GM08714 (cell line): ENCODE results near the gene ZNF148.

Experiments
- H3K4me3 ChIP-seq: fragments of 200-500 bp; sonication (Bioruptor generic); 2 replicates; pipeline ENCODE4 v1.5.1; 2014; ENCODE audit warnings: mild to moderate bottlenecking, low read length, inconsistent platforms
- ZNF274 ChIP-seq: IDR thresholded peaks from 2 replicates; pipeline ENCODE4 v1.6.1; 2012; ENCODE audit warnings: mild to moderate bottlenecking, low read depth, low read length

The ZNF148 gene

GRCh38 chr3:125194061-125194848, 180.9 kb downstream of the ZNF148 start:
- TF ChIP-seq ZNF274, result no peak
- H3K4me3 ChIP-seq, result no peak overlapping the region

- H3K4me3 ChIP-seq, result no peak overlapping the region; the same call in 1 of the 2 replicates
- no peak for TF ChIP-seq ZNF274
Measured at GRCh38 chr3:125192190-125193035, 182.7 kb downstream of the ZNF148 start.

- TF ChIP-seq ZNF274, result no peak
- H3K4me3 ChIP-seq, result no peak overlapping the region; the same call in 1 of the 2 replicates
Measured at GRCh38 chr3:125191730-125192129, 183.4 kb downstream of the ZNF148 start.

GRCh38 chr3:125191256-125191655, 183.9 kb downstream of the ZNF148 start:
- H3K4me3 ChIP-seq, result no peak overlapping the region
- TF ChIP-seq ZNF274, result no peak

GRCh38 chr3:125190786-125191185, 184.3 kb downstream of the ZNF148 start:
- TF ChIP-seq ZNF274, result no peak
- no peak overlapping the region for H3K4me3 ChIP-seq

- H3K4me3 ChIP-seq, result no peak overlapping the region
- no peak for TF ChIP-seq ZNF274
Measured at GRCh38 chr3:125189378-125190165, 185.6 kb downstream of the ZNF148 start.

GRCh38 chr3:125188955-125189354, 186.2 kb downstream of the ZNF148 start:
- no peak for TF ChIP-seq ZNF274
- H3K4me3 ChIP-seq, result no peak overlapping the region

GRCh38 chr3:125187599-125187910, 187.6 kb downstream of the ZNF148 start:
- no peak for TF ChIP-seq ZNF274
- no peak overlapping the region for H3K4me3 ChIP-seq

- H3K4me3 ChIP-seq, result no peak overlapping the region
- no peak for TF ChIP-seq ZNF274
Measured at GRCh38 chr3:125186800-125187598, 188.1 kb downstream of the ZNF148 start.

GRCh38 chr3:125186261-125186787, 188.8 kb downstream of the ZNF148 start:
- no peak overlapping the region for H3K4me3 ChIP-seq
- no peak for TF ChIP-seq ZNF274

- TF ChIP-seq ZNF274, result no peak
- H3K4me3 ChIP-seq, result no peak overlapping the region
Measured at GRCh38 chr3:125185805-125186204, 189.3 kb downstream of the ZNF148 start.

- H3K4me3 ChIP-seq, result no peak overlapping the region
- no peak for TF ChIP-seq ZNF274
Measured at GRCh38 chr3:125179884-125180240, 195.3 kb downstream of the ZNF148 start.

- no peak overlapping the region for H3K4me3 ChIP-seq
- TF ChIP-seq ZNF274, result no peak
Measured at GRCh38 chr3:125179143-125179883, 195.8 kb downstream of the ZNF148 start.
